OCI-M2 (cell line): ENCODE data around the gene CEP95.

Experiments used
- DNase-seq: peaks from one replicate; lab custom pipeline; 2025; ENCODE audit not compliant: unreplicated experiment; lab: John Stamatoyannopoulos, UW

CEP95 gene

DNA sequence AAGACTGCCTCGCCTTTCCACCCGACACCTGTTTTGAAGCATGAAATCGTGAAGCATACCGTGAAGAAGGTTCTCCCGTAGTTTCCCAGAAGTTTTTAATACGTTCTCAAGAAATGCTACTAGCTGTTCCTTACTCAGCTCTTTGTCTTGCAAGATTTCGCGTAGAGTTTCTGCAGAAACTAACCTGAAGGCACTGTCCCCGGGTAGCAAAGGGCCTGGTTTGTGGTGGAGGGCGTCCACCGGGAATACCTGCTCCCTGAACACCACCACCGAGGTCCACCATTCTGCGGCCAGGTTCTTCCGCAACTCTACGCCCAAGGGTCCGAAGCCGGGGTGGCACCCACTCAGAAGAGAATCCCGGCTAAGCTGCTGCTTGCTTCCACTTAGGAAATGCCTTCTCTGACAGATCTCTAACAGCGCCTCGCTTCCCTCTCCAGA, 10.4 kb upstream of the CEP95 start:
- no peak for DNase-seq

DNA sequence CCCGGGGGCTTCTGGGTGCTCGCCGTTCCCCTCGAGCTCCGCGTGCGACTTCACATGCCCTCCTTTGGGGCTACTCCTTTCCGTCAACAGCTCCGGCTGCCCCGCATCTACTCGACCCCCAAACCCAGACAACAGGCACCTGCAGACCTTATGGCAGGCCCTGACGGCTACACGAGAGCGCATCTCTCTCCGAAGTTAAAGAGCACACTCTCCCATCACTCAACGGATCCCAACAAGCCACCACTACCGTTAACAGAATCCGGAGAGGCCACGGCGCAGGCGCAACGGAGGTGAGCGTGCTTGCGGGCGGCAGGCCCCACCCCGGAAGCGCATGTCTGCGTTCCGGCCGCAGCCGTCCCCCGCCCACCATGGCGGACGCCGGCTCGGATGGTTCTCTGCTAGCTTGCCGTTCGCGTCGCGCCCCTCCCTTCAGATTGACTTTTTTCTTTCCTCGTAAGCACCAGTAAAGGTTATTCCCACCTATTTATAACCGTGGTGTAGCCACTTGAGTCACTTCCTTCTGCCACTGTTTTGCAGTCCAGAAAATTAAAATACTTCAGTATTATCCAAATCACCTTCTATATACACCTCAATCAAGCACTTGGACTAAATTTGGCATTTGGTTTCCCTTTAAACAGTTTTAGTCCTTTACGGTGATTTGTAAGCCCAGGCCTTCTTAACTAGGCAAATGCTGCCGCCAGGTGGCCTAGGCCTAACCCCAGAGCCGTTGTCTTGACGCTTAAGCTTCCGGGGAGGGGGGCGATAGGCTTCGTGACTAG, 9.8 kb upstream of the CEP95 start, which contains the start of gene POLG2:
TSS of gene POLG2 (minus strand) at position 269 of the 779 bp plus-strand sequence. CDS start at position 183, 86 bp downstream.
- DNase-seq, result peak; percentile 55

DNA sequence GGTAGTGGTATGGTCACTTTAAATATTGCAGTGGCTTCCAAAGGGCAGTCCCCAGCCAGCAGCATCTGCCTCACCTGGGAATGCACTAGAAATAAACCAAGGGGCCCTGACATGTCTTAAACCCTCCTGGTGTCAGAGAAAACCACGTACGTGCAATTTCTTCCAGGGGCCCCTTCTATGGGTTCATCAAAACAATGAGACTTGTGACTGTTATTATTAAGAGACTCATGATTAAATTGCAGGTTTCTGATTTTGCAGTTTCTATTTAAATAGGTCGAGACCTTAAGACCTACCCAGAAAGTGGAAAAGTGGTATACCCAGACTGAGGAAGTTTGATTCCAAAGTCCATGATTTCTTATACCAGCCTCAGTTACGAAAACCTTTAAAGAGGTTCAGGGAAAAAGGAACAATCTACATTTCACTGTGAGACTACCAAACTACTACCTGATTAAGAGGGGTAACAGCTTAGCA, 9.2 kb upstream of the CEP95 start:
- no peak for DNase-seq

DNA sequence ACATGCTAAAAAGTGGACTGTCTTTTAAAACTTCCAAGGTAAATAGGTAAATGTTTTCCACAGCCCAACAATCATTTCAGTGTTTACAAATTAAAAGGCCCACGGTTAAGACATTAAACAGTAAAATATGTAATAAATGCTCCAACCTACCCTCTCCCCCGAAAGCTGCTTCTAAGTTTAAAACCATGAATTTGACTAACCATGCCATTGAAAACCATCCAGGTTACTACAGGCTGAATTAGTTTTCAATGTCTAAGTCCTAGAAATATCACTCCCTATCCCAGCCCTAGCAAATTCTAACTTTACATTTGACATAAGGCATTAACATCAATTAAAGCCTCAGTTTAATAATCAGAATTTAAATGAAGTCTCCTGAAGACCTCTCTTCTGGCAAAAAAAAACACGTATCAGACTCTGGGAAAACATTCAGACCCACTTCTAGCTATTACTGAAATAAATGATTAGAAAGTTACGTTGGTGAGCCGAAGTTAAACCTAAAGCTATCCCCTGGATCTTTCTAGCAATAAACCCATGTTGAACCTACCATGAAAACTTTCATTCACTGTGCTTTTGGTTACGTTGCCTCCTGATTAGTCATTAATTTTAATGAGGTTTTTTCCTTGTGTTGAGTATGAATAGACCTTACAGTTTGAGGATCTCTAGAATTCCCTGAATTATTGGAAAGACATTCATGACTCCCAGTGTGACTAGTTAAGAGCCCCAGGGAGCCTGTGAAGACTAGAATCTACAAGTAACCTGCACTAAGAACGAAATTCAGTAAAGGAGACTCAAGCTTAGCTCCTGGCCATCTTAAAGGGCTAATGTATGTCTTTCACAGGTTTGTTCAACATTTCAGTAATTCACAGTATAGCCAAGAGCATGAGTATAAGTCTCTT, 8.2 kb upstream of the CEP95 start:
- DNase-seq, result no peak

DNA sequence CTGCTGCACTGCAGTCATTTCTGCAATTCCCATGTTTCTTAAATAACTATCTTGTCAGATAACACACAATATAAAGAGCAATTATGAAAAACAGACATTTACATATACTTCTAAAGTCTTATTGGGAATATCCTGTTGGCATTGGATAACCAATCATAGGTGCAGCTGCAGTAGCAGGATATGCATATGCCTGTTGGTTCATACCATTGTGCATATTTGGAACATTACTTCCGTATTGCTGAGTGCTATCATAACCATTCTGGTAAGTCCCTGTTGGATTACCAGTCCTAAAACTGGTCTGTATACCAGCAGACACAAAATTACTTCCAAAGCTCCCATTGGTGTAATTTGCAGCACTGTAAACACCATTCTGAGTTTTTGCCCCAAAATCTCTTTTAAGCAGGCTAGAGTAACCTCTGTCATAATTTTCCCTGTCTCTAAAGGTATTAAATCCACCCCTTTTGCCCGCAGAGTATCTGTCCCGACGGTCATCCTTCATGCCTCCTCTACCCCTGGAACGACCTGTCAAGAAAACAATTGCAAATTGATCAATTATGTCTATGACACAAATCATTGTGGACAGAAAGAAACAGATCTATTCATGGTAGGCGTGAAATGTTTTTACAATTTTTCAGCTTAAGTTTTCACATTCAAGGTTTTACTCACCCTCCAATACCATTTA, 6.8 kb upstream of the CEP95 start:
- DNase-seq, result no peak

DNA sequence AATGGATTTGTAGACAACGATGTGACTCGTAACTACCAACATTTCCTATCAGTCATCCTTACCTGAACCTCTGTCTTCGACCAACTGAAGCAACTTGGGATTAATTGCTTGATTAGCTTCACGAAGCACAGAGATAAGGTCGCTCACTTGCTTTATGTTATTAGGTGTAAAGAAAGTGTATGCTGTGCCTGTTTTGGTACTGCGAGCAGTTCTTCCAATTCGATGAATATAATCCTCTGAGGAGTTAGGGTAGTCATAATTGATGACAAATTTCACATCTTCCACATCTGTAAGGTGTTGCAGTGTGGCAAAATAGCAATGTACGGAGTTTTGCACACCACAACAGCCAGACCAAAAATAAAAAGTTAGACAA, 6.3 kb upstream of the CEP95 start:
- DNase-seq, result no peak

DNA sequence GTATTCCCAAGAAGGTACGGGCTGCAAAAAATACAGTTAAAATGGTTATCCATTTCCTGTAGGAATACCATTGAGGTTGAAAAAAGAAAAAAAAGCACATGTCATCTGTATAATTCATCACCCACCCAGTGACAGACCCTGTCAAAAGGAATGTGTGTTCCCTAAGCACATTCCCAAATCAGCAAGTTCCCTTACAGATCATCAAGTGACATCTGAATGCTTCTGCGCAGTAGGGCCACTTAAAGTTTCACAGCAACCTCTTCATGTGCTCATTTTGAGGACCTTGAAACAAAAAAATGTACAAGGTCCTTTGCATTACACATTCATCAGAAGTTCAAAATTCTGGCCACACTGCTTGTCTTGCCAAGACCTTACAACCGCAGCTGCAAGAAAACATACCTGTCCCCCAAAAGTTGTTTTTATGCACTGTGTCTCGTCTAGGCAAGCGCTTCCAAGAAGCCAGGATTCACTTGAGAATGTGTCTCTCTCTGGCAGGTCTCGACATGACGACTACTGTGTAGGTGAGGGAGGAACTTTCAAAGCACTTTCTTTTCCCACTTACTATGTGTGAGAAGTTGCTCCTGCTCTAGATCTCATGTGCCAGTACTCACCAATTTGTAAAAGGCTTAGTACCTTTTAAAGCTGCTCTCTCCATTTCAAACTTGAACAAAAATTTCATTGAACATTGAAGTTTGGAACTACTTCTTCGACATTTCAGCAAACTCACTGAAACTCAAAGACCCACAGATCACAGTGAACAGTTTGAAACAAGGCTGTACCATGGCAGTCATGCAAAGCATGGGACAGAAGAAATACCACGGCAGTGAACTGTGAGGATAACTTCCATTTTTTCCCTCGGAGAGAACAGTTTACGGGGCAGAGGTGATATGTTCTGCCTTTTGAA, 5.7 kb upstream of the CEP95 start:
- DNase-seq, result no peak

DNA sequence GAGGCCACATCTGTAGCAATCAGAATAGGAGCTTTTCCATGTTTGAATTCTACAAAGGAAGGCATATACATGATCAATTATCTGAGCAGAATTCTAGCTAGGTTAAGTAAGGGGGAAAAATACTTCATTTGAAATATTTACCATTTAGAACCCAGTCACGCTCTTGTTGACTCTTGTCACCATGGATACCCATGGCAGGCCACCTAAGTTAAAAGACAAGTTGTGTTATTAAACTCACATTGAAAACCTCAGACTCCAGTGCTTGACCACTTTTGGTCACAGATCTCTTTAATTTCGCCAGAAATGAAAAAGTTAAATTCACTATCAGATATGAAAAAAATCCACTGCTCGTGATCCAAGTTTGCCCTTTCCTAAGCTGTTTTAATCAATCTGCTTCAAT, 4.8 kb upstream of the CEP95 start:
- DNase-seq, result no peak

DNA sequence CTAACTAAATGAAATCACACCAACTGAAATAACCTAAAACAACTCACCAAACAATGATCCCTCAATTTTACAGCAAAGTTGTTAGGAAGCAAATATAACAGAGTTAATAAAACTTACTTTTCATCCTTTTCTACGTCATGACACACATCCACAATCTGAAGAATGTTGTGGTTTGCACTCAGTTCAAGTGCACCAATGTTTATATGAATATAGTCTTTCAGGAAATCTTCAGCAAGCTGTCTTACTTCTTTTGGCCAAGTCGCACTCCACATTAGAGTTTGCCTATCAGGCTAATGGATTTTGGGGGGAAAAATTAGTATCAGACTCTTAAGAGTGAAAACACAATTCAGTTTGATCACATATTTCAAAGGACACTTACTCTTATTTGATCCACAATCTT, 4.0 kb upstream of the CEP95 start:
- no peak for DNase-seq

DNA sequence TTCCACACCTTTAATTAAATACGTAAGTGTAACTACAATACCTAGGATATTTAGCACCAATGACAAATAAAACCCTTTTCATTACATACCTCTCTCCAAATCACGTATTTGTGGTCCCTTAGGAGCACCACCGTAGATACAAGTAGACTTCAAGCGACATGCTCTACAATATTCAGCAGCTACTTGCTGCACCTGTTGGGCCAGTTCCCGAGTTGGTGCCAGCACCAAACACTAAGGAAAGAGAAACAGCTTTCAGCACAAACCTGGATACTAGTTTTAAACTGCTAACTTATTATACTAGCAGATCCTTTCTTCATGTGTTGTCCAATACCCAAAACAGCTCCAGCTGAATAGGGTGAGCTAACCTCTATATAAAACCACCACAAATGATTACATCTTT, 3.4 kb upstream of the CEP95 start:
- DNase-seq, result no peak

DNA sequence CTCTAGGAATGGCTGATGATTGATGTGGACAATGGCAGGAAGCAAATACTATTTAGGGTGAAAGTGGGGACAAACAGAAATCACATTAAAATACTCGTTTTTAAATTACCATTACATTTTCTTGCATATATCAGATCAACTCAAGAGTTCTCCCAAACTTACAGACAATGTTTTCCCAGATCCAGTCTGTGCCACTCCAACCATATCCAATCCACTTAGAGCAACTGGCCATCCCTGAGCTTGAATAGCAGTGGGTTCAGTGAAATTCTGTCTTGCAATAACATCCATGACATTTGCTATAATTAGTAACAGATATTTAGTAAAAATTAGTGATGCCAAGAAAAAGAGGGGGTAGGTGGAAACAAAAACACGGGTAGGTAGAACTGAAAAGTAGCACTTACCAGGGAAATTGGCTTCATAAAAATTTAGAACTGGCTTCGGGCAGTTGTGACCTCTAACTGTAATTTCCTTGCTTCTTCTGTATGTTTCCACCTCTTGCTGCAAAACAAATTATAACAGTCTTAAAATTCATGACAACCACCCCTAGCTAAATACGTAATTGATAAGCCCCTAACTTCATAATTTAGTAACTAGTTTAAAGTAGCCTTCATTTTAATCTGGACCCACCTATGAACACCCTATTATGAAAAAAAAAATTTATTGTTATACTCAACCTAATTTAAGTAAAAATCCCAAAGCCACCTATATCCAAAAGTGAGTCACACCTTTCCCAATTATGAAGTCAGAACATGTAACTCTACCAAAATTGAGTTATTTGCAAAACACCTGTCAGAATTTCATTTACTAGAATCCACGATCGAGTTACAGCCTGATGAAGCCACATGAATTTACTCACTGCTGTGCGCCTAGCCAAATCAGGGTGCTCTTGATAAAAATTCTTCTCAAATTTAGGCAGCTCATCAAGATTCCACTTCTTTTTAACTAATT, 2.7 kb upstream of the CEP95 start:
- DNase-seq, result no peak

DNA sequence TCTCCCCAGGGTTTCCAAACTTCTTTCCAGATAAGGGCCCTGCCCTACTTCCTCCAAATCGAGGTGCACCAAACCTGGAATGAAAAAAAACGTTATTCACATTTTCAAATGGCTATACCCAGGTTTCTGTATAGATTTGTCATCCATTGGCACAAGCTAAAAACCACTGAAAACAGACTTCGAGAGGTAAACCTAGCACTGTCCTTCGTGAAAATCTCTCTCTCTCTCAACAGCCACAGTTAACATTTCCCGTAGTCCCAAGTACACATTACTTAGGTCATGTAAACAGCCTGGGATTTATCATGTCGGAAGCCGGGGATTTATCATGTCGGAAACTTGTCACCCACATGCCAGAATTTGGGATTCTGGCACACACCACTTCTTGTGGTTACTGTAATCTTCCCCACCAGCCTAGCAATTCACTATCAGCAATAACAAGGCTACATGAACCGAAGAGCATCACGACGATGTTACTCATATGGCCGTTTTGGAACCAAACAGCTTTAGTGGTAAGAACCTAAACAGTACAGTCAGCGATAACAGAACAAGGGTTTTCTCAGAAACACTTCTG, 1.9 kb upstream of the CEP95 start:
- DNase-seq, result peak; percentile 36

DNA sequence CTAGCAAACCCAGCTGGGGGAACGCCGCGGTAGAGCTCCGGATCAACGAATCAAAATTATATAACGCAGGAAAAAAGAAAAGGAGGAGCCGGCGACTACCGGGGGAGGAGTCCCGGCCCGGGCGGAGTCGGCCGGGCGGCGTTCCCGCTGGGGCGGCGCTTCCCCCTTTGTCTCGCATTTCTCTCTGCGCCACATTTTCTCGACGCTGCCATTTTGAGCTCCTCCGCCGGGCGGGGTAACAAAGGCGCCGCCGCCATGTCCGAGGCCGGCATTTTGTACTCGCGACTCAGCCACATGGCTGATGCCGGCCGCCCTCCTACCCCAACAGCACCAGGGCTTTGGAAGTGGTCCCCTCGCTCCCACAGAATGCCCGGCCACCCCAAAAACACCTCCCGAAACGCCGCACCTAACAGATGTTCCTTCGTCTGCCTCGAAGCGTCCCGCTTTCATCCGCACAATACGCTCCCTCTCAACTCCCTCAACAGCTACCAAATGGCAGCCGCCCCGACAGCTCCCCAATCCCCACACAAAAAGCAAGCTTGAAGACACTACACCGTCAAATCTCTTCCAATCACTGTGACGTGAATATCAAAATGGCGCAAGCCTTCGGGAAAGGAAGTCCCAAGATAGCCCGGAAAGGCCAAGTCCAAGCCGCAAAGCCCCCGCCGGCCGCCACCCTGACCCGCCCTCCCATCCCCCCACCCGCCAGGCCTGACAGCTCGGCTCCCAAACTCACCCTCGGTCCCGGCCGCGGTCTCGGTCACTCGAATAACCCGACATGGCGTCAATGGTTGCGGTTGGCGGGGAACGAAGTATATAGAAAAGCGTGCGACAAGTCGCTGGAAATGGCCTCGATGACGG, 1.2 kb upstream of the CEP95 start:
- no peak for DNase-seq

DNA sequence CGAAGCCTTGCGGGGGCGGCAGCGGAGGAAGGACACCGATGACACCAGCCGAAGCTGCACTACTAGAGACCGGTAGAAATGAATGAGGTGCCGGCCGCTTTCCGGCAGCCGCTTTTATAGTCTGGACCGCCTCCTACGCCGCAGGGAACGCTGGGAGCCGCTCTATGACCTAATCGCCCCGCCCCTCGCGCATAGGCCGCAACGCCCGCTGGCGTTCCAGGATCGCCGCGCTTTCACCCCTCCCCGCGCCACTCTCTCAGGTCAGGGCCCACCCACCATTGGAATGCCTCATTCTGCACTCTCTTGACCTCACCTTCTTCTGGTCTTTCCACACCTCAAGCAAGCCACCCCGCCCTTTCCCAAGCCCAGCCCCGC, 589 bp upstream of the CEP95 start, which contains the start of gene DDX5:
TSS of gene DDX5 (minus strand) at position 89 of the 375 bp plus-strand sequence. CDS start 170 bp downstream, outside the sequence.
- peak; percentile 92 for DNase-seq

DNA sequence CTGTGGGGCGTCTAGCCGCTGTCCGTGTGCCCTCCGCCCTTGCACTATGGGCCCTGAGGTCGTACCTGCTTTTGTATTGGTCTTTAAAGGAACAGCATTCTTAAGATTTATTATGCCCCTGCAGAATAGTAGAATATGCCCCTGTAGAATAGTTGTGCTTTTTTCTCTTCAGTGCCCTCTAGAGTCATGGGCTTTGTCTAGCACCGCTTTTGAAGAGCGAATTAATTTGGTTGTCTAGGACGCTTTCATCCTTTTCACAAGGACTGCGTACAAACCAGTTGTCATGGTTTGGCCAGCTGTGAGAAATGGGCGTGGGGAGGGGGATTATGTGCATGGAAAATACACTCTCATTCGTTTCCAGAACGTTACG, 621 bp downstream of the CEP95 start:
- DNase-seq, result no peak

DNA sequence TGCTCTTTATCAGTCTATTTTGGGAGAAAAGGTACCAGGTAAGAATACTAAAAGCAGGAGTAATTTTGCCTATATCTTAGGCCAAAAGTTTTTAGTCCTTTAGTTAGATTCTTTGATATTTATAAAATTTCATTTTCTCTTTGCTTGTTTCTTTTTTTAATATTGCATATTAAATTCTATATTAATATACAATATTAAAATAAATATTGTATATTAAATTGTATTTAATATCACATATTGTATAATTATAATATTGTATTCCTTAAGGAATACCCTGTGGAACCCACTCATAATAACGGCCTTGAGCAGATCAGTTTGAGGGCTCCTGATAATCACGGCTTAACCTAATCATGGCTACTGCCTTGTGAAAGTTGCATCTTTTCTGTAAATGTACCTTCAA, 1.9 kb downstream of the CEP95 start:
- no peak for DNase-seq

DNA sequence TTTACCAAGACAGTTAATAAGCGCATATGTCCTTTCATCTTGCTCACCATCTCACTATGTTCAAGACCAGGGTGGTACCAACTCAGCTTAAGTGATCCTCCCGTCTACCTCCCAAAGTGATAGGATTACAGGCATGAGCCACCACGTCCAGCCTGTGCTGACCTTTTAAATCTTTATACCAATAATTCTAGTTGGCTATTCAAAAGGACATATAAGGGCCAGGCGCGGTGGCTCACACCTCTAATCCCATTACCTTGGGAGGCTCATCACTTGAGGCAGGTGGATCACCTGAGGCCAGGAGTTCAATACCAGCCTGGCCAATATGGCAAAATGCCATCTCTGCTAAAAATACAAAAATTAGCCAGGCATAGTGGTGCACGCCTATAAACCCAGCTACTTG, 2.4 kb downstream of the CEP95 start:
- no peak for DNase-seq

DNA sequence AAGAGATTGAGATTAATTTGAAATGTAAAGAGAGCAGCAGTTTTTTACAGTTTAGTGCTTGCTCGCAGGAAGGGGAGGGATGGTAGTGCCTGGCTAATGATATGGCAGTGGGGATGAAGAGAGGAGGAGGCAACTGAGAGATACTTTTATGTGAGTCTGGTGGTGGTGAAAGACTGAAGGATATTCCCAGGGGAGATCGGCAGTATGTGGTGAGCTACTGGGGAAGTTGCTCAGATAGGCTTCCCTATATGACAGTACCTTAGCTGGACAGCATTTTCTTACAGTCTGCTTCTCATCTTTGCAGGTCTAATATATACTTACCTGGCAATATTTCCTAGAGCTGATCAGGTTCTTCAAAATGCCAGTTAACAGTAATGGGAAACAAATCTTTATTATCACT, 8.6 kb downstream of the CEP95 start:
- no peak for DNase-seq
